GM12878 (cell line): Measurements from ENCODE around the gene PIGN. TPM values are rescaled to one million over a fixed set of nuclear protein-coding genes. Genes with fewer than 3 reads are reported as not detected.

Source experiments
- ATAC-seq: fragments of 200-7000 bp; cut with Tn5 transposase; 3 replicates; pipeline ENCODE4 v1.9.1; 2020; ENCODE audit warnings: mild to moderate bottlenecking, moderate library complexity
- BruUV-seq: library from RNA; stranded (reverse); fragments of 400-500 nt; replicated peaks from 2 replicates; lab custom pipeline; 2021; lab: Mats Ljungman, UMichigan
- CTCF ChIA-PET: fragments of 300-600 bp; sonication (Branson Sonifier 250); formaldehyde crosslinking; extraction: SDS; loops from one replicate; lab custom pipeline; 2021; ENCODE audit warnings: inconsistent platforms; lab: Yijun Ruan, JAX
- POLR2A ChIA-PET: fragments of 350-600 bp; formaldehyde crosslinking; extraction: SDS; loops from one replicate; lab custom pipeline; 2021; ENCODE audit warnings: inconsistent platforms; lab: Charles Lee
- RAD21 ChIA-PET: fragments of 300-600 bp; sonication (Branson Sonifier 250); formaldehyde crosslinking; loops from one replicate; lab custom pipeline; 2023; ENCODE audit warnings: antibody characterized with exemption; ENCODE audit not compliant: unreplicated experiment; lab: Charles Lee
- SMC1A ChIA-PET: fragments of 300-600 bp; sonication (Branson Sonifier 250); formaldehyde crosslinking; loops from one replicate; lab custom pipeline; 2023; ENCODE audit not compliant: unreplicated experiment, uncharacterized antibody; lab: Charles Lee
- DNase-seq: peaks from one replicate; pipeline ENCODE4 v3.0.0-alpha.2; 2011; ENCODE audit warnings: low read depth, low spot score
- FAIRE-seq: peaks from 3 replicates; lab custom pipeline; 2011; peaks lifted over from hg19 to GRCh38; lab: Jason Lieb, UNC
- H2AFZ ChIP-seq: 2 replicates; pipeline ENCODE4 v1.6.0; 2011; ENCODE audit warnings: low read depth, low read length, control low read depth; ENCODE audit not compliant: control insufficient read depth
- H3K27ac ChIP-seq: 2 replicates; pipeline ENCODE4 v1.5.1; 2011; ENCODE audit warnings: control low read depth; ENCODE audit not compliant: control insufficient read depth, insufficient read depth
- H3K27me3 ChIP-seq, 2 experiments: replicated peaks in 1 of 2; 2 replicates each; pipeline versions ENCODE4 v1.6.0 to v1.6.1; 2011; ENCODE audit warnings: low read length in 1 of 2; ENCODE audit not compliant: control insufficient read depth in 2 of 2, insufficient read depth in 2 of 2
- H3K36me3 ChIP-seq, 2 experiments: 2 replicates each; pipeline ENCODE4 v1.5.1; 2011; ENCODE audit warnings: low read length in 1 of 2; ENCODE audit not compliant: control insufficient read depth in 2 of 2, insufficient read depth in 2 of 2
- H3K4me1 ChIP-seq: 2 replicates; pipeline ENCODE4 v1.6.1; 2011; ENCODE audit warnings: mild to moderate bottlenecking, low read length, moderate library complexity, mixed read lengths; ENCODE audit not compliant: control insufficient read depth, insufficient read depth
- H3K4me2 ChIP-seq: 2 replicates; pipeline ENCODE4 v1.6.0; 2011; ENCODE audit warnings: control low read depth; ENCODE audit not compliant: control insufficient read depth, insufficient read depth
- H3K4me3 ChIP-seq: fragments of 200-600 bp; sonication (generic); 2 replicates; pipeline ENCODE4 v1.5.1; 2016
- H3K79me2 ChIP-seq: 2 replicates; pipeline ENCODE4 v1.6.0; 2011; ENCODE audit warnings: low read length; ENCODE audit not compliant: control insufficient read depth, insufficient read depth
- H3K9ac ChIP-seq: 2 replicates; pipeline ENCODE4 v1.8.0; 2011; ENCODE audit warnings: low read length, control low read depth, mixed read lengths; ENCODE audit not compliant: control insufficient read depth, insufficient read depth
- H3K9me3 ChIP-seq: replicated peaks from 3 replicates; pipeline ENCODE4 v1.5.1; 2011; ENCODE audit warnings: mild to moderate bottlenecking, low read length; ENCODE audit not compliant: control insufficient read depth, insufficient read depth
- H4K20me1 ChIP-seq: 2 replicates; pipeline ENCODE4 v1.6.0; 2011; ENCODE audit not compliant: control insufficient read depth, insufficient read depth
- BACH1 ChIP-seq: fragments of 450-650 bp; IDR thresholded peaks from 2 replicates; pipeline ENCODE4 v1.6.1; 2017; ENCODE audit warnings: mild to moderate bottlenecking, borderline replicate concordance
- CREM ChIP-seq: IDR thresholded peaks from 2 replicates; pipeline ENCODE4 v1.6.1; 2014; ENCODE audit warnings: antibody characterized with exemption, low read depth
- FOXK2 ChIP-seq: fragments of 450-650 bp; IDR thresholded peaks from 2 replicates; pipeline ENCODE4 v1.6.1; 2017; ENCODE audit warnings: mild to moderate bottlenecking, moderate library complexity
- HCFC1 ChIP-seq: fragments of 150-350 bp; IDR thresholded peaks from 2 replicates; pipeline ENCODE4 v1.6.1; 2014; ENCODE audit warnings: low read length
- HDGF ChIP-seq: fragments of 450-650 bp; IDR thresholded peaks from 2 replicates; pipeline ENCODE4 v1.6.1; 2016; ENCODE audit warnings: antibody characterized with exemption
- MEF2B ChIP-seq: fragments of 450-650 bp; IDR thresholded peaks from 2 replicates; pipeline ENCODE4 v1.6.1; 2018; ENCODE audit warnings: mild to moderate bottlenecking, moderate library complexity; ENCODE audit not compliant: partially characterized antibody, poor library complexity, severe bottlenecking
- MTA3 ChIP-seq: IDR thresholded peaks from 2 replicates; pipeline ENCODE4 v1.6.1; 2012; ENCODE audit warnings: low read length, inconsistent platforms, borderline replicate concordance
- MYB ChIP-seq: fragments of 150-350 bp; IDR thresholded peaks from 2 replicates; pipeline ENCODE4 v1.6.1; 2014; ENCODE audit warnings: mild to moderate bottlenecking, low read depth, low read length, borderline replicate concordance
- NFYB ChIP-seq: IDR thresholded peaks from 2 replicates; pipeline ENCODE4 v1.6.1; 2011; ENCODE audit warnings: low read depth, mild to moderate bottlenecking, low read length, improper control_type of control experiment, moderate library complexity; ENCODE audit not compliant: insufficient read depth
- NR2F1 ChIP-seq: fragments of 450-650 bp; conservative IDR thresholded peaks from 2 replicates; pipeline ENCODE4 v1.6.1; 2017; ENCODE audit warnings: mild to moderate bottlenecking
- RCOR1 ChIP-seq: conservative IDR thresholded peaks from 2 replicates; pipeline ENCODE4 v1.6.1; 2012; ENCODE audit warnings: low read depth, low read length, improper control_type of control experiment
- SIX5 ChIP-seq: IDR thresholded peaks from 2 replicates; pipeline ENCODE4 v1.6.1; 2011; ENCODE audit warnings: mild to moderate bottlenecking, low read depth, low read length, moderate library complexity; ENCODE audit not compliant: severe bottlenecking
- SUPT20H ChIP-seq: IDR thresholded peaks from 2 replicates; pipeline ENCODE4 v1.6.1; 2011; ENCODE audit warnings: low read depth, mild to moderate bottlenecking, low read length, moderate library complexity, borderline replicate concordance; ENCODE audit not compliant: control insufficient read depth
- TBL1XR1 ChIP-seq: IDR thresholded peaks from 2 replicates; pipeline ENCODE4 v1.6.1; 2012; ENCODE audit warnings: low read depth, low read length, improper control_type of control experiment
- YBX1 ChIP-seq: fragments of 450-650 bp; IDR thresholded peaks from 2 replicates; pipeline ENCODE4 v1.6.1; 2016; ENCODE audit warnings: antibody characterized with exemption
- ZNF274 ChIP-seq: IDR thresholded peaks from one replicate; pipeline ENCODE4 v1.8.0; 2011; ENCODE audit not compliant: insufficient read length, insufficient read depth
- WGBS: methylation state at CpG from one replicate; pipeline ENCODE4 v1.1.6; 2016; ENCODE audit warnings: low lambda C conversion rate; ENCODE audit not compliant: insufficient replicate concordance, insufficient coverage; ENCODE audit errors: missing lambda C conversion rate; 5-methylcytosine and 5-hydroxymethylcytosine counted together
- in situ Hi-C: fragments of 300-500 bp; cut with MboI; formaldehyde crosslinking; loops from 9 replicates; pipeline ENCODE4 v1.14.3; 2018; ENCODE audit warnings: mixed read lengths
- intact Hi-C: fragments of 100-400 bp; cut with micrococcal nuclease; formaldehyde crosslinking; loops from one replicate; pipeline ENCODE4 v1.14.2; 2022; ENCODE audit not compliant: unreplicated experiment
- polyA plus RNA-seq, 11 experiments: library from polyadenylated mRNA; depleted of rRNA in 4 of 11; unstranded in 6 of 11; stranded (reverse) in 5 of 11; fragments of >200 nt; fragmentation: Nextera tagmentation in 4 of 11; fragmentation: Illumina TruSeq in 1 of 11; extraction: Ambion mirVana in 4 of 11; extraction: Trizol in 1 of 11; gene quantifications; 1 replicate in 1 of 11; 2 replicates in 10 of 11; pipeline versions ENCODE4 v1.2.1 to v1.2.3, GENCODE V29; 2011 to 2016; ENCODE audit warnings: inconsistent platforms in 2 of 11, missing spikeins in 2 of 11, low read depth in 1 of 11
- total RNA-seq, 4 experiments: library from RNA; depleted of rRNA in 3 of 4; stranded (reverse); fragments of >200 nt in 3 of 4; fragmentation: Illumina TruSeq in 1 of 4; extraction: Trizol in 1 of 4; gene quantifications; 2 replicates each; pipeline versions ENCODE4 v1.2.1 to v1.2.3, GENCODE V29; 2013 to 2021
- TF ChIP-seq, protein P1 (sequence below): IDR thresholded peaks from 2 replicates; pipeline ENCODE4 v1.6.1; 2011; ENCODE audit warnings: low read depth, low read length, improper control_type of control experiment, borderline replicate concordance
- TF ChIP-seq, protein P2 (sequence below): fragments of 450-650 bp; formaldehyde crosslinking; IDR thresholded peaks from 2 replicates; pipeline ENCODE4 v1.5.0; 2022; ENCODE audit warnings: mild to moderate bottlenecking, missing genetic modification characterization

Gene PIGN
- total and polyA plus RNA-seq, 10 of the 15 experiments (the other 5 are each of a cell fraction or from before 2014, with no cell fraction given): 6.9 to 25.4 (median 18.7) TPM

DNA sequence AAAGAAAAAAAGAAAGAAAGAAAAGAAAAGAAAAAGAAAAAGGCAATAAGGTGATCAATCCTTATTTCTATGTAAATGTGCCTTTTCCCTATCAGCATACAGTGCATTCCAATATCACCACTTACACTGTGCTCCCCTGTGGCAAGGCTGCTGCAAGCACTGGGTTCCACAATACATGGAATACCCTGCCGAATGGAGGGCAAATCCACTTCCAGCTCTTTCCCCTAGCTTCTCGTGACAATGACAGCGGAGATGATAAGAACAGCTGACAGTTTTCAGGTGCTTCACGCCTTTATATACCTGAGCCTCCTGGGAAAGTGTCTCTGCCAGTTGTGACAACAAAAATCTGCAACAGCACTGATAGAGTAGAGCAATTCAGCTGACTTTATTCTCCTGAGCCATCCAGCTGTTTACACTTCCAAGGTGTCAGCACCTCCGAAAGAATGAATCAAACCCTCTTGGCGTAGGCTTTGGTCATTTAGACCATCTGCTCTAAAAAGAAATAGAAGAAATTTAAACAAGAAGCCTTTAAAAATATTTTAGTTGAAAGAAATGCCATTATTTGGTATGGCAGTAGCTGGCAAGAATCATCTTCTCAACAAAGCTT is 158.8 kb downstream of the PIGN start:
- in situ Hi-C loops: no loop called here
- no peak overlapping the region for H3K9ac ChIP-seq
- no peak overlapping the region for H2AFZ ChIP-seq
- intact Hi-C loops: no loop called here
- H3K4me2 ChIP-seq: no peak overlapping the region
- H3K79me2 ChIP-seq: no peaks in the 10 kb centered on the region
- H3K27ac ChIP-seq: no peak overlapping the region
- no peak for ATAC-seq
- H3K4me3 ChIP-seq: no peak overlapping the region
- ChIA-PET POLR2A (no interaction called here), CTCF (no interaction called here), RAD21 (no interaction called here), SMC1A (interaction anchor here (0.6 kb wide), 1 partner anchor 17 kb away, joined by 3 read pairs; no protein-coding TSS in a partner anchor)
- no peaks in the 10 kb centered on the region for H3K4me1 ChIP-seq
- no peaks in the 10 kb centered on the region for H3K36me3 ChIP-seq
- no peak for DNase-seq
- 13% methylated on average over 6 of the region's 6 CpGs for WGBS
- no TSS peak for BruUV-seq
- H4K20me1 ChIP-seq: no peaks in the 10 kb centered on the region
- no peaks in the 10 kb centered on the region; the same call in 2 of the 3 replicates for H3K9me3 ChIP-seq
- TF ChIP-seq HCFC1: no peak
- no peak for TF ChIP-seq YBX1
- TF ChIP-seq, protein P1, sequence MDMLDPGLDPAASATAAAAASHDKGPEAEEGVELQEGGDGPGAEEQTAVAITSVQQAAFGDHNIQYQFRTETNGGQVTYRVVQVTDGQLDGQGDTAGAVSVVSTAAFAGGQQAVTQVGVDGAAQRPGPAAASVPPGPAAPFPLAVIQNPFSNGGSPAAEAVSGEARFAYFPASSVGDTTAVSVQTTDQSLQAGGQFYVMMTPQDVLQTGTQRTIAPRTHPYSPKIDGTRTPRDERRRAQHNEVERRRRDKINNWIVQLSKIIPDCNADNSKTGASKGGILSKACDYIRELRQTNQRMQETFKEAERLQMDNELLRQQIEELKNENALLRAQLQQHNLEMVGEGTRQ: no peak
- TF ChIP-seq MYB: no peak
- no peak for TF ChIP-seq ZNF274
- TF ChIP-seq RCOR1: no peak
- no peak for TF ChIP-seq MTA3
- TF ChIP-seq SIX5: no peak
- no peak for TF ChIP-seq BACH1
- no peak for TF ChIP-seq NR2F1
- TF ChIP-seq SUPT20H: no peak
- TF ChIP-seq CREM: no peak
- TF ChIP-seq, protein P2, sequence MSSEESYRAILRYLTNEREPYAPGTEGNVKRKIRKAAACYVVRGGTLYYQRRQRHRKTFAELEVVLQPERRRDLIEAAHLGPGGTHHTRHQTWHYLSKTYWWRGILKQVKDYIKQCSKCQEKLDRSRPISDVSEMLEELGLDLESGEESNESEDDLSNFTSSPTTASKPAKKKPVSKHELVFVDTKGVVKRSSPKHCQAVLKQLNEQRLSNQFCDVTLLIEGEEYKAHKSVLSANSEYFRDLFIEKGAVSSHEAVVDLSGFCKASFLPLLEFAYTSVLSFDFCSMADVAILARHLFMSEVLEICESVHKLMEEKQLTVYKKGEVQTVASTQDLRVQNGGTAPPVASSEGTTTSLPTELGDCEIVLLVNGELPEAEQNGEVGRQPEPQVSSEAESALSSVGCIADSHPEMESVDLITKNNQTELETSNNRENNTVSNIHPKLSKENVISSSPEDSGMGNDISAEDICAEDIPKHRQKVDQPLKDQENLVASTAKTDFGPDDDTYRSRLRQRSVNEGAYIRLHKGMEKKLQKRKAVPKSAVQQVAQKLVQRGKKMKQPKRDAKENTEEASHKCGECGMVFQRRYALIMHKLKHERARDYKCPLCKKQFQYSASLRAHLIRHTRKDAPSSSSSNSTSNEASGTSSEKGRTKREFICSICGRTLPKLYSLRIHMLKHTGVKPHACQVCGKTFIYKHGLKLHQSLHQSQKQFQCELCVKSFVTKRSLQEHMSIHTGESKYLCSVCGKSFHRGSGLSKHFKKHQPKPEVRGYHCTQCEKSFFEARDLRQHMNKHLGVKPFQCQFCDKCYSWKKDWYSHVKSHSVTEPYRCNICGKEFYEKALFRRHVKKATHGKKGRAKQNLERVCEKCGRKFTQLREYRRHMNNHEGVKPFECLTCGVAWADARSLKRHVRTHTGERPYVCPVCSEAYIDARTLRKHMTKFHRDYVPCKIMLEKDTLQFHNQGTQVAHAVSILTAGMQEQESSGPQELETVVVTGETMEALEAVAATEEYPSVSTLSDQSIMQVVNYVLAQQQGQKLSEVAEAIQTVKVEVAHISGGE (CRISPR knock-in tag): no peak
- TF ChIP-seq FOXK2: no peak
- no peak for TF ChIP-seq HDGF
- TF ChIP-seq MEF2B: no peak
- TF ChIP-seq NFYB: no peak
- no peak for TF ChIP-seq TBL1XR1
- no peak for FAIRE-seq
- H3K27me3 ChIP-seq: 0 out of 4 replicates have a peak, but pooled peaks cover 0 to 1% of the 10 kb centered on the region in 2 experiments
